Measurements from ENCODE around the gene KLHDC8A.

DNA sequence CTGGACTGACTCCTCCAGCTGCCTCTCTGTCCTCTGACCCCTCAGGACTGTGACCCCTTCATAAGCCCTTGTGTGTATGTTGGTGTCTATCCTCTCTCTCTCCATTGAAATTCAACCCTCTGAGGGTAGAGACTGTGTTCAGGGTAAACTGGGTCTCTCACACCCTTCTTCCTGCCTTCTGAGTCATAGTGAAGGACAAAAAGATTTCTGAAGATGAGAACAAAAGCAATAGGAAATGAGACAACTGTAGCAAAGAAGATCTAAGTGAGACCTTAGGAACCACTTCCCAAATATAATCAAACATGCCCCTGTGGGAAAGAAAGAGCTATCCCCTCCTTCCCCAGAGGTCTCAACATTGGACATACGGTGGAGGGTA, 52.0 kb downstream of the KLHDC8A start:
- TF ChIP-seq EP300 (IDR thresholded peaks at IDR 0.05) (no peak), POLR2A (IDR thresholded peaks at IDR 0.05; ENCODE audit: low read depth) (no peak)
